ENCODE measurements around the gene KIF17.

KIF17 gene

DNA sequence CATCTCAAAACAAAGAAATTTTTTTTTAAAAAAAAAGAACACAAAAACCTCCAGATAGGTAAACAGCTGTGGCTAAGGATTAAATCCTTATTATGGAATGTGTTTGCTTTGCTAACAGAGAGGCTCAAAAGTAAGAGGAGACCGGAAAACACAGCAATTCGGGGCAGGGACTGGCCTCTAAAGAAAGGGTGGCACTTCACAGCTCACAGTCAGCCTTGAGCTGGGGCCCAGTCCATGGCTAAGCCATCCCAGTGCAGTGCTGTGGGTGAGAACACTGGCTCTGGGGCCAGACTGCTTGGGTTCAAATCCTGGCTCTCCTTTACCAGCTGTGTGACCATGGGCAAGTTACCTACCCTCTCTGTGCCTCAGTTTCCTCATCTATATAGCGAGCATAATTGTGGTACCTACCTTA, 28.2 kb downstream of the KIF17 start:
- no peak for DNase-seq
- no peak overlapping the region for H3K27ac ChIP-seq (ENCODE audit: insufficient read depth, low read length, poor library complexity, severe bottlenecking)
- no peaks in the 10 kb centered on the region for H3K4me1 ChIP-seq (ENCODE audit: control insufficient read depth, insufficient read depth, low read length, poor library complexity, severe bottlenecking)
- no peaks in the 10 kb centered on the region for H3K36me3 ChIP-seq (ENCODE audit: control insufficient read depth, insufficient read depth, low read length)
- H3K4me3 ChIP-seq (ENCODE audit: insufficient read depth, low read depth, low read length, poor library complexity, severe bottlenecking) = no peak overlapping the region
- H3K9me3 ChIP-seq (ENCODE audit: control insufficient read depth, low read length) = no peaks in the 10 kb centered on the region
- H3K27me3 ChIP-seq (replicated peaks; ENCODE audit: control insufficient read depth, insufficient read depth, low read length, poor library complexity, severe bottlenecking) = no peaks in the 10 kb centered on the region

DNA sequence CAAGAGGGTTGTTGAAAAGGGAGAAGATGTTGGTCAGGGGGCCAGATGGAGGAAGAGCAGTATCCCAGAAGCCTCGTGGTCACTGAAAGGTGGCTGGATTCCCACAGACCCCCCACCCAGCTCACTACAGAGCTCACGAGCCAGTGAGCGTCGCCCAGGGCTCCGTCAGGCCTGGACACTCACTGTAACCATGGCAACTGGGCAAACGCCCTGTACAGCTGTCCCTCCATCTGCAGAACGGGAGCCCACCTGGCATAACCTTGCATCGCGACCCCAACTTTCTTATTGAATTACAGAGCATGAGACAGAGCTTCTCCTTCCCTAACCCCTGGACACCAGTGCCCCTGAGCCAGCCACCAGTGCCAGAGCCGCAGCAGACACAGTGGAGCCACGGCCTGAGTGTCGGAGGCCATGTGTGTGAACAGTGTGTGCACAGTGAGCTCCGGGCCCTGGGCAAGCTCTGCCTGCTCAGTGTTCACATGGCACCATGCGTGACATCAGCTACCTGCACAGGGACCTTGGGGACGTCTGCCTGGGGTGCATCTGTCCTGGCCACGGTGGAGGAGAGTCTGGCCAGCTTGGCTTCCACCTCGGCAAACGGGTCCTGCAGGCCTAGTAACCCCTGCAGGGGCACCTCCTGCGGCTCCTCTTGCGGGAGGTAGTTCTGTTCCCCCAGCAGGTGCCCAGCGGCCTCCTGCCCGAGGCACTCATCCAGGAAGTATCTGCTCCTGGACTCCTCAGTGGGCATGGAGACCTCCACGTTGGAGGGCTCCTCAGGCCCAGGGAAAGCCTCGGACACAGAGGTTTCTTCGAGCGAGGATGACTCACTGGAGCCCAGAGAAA, 30.7 kb downstream of the KIF17 start:
- H3K9me3 ChIP-seq (ENCODE audit: control insufficient read depth, low read length) = no peaks in the 10 kb centered on the region
- no peak overlapping the region for H3K27ac ChIP-seq (ENCODE audit: insufficient read depth, low read length, poor library complexity, severe bottlenecking)
- H3K4me1 ChIP-seq (ENCODE audit: control insufficient read depth, insufficient read depth, low read length, poor library complexity, severe bottlenecking) = no peaks in the 10 kb centered on the region
- H3K27me3 ChIP-seq (replicated peaks; ENCODE audit: control insufficient read depth, insufficient read depth, low read length, poor library complexity, severe bottlenecking) = no peaks in the 10 kb centered on the region
- H3K36me3 ChIP-seq (ENCODE audit: control insufficient read depth, insufficient read depth, low read length) = no peaks in the 10 kb centered on the region
- DNase-seq = no peak
- no peak overlapping the region for H3K4me3 ChIP-seq (ENCODE audit: insufficient read depth, low read depth, low read length, poor library complexity, severe bottlenecking)

DNA sequence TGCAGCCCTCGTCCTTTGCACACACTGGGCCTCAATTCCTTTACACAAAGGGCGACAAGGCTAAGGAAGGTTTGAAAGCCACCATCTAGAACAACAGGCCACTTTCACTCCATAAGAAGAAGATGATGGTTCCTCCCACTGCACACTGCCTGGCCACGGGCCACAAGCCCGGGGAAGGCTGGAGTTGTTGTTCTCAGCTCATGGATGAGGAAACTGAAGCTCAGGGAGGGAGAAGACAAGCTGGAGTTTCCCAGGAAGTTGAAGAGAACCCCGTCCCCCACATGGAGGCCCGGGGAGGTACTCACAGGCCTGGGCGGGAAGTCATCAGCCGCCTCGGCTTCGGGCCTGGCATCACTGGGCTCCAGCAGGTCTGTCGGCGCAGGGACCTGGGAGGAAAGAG, 32.1 kb downstream of the KIF17 start:
- H3K27ac ChIP-seq (ENCODE audit: insufficient read depth, low read length, poor library complexity, severe bottlenecking) = no peak overlapping the region
- no peak overlapping the region for H3K4me3 ChIP-seq (ENCODE audit: insufficient read depth, low read depth, low read length, poor library complexity, severe bottlenecking)
- DNase-seq = no peak
- H3K36me3 ChIP-seq (ENCODE audit: control insufficient read depth, insufficient read depth, low read length) = no peaks in the 10 kb centered on the region
- no peaks in the 10 kb centered on the region for H3K9me3 ChIP-seq (ENCODE audit: control insufficient read depth, low read length)
- no peaks in the 10 kb centered on the region for H3K27me3 ChIP-seq (replicated peaks; ENCODE audit: control insufficient read depth, insufficient read depth, low read length, poor library complexity, severe bottlenecking)
- H3K4me1 ChIP-seq (ENCODE audit: control insufficient read depth, insufficient read depth, low read length, poor library complexity, severe bottlenecking) = no peaks in the 10 kb centered on the region

DNA sequence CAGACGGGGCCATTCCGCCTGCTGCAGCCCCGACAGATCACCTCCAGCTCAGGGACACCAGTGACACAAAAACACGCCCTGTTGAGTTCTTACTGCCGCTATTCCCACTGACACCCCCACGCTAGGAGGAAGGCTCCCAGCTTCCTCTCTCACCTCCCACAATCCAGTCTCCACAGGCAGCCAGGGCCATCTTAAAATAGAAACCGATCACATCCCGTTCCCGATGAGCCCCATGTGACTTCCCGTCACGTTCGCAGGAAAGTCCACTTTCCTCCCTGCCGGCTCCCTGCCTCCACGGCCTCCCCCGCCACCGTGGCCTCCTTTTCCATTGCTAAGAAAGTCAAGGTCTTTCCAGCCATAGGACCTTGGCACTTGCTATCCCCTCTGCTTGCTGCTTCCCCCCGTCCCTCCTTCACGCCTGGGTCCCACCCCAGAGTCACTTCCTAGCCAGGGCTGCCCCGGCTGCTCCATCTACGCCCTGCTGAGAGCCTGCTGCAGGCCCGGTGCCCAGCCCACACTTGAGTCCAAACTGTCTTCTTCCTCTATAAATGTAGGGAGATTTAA, 32.6 kb downstream of the KIF17 start:
- DNase-seq = no peak
- no peak overlapping the region for H3K4me3 ChIP-seq (ENCODE audit: insufficient read depth, low read depth, low read length, poor library complexity, severe bottlenecking)
- H3K9me3 ChIP-seq (ENCODE audit: control insufficient read depth, low read length) = no peaks in the 10 kb centered on the region
- H3K27me3 ChIP-seq (replicated peaks; ENCODE audit: control insufficient read depth, insufficient read depth, low read length, poor library complexity, severe bottlenecking) = no peaks in the 10 kb centered on the region
- no peaks in the 10 kb centered on the region for H3K36me3 ChIP-seq (ENCODE audit: control insufficient read depth, insufficient read depth, low read length)
- no peak overlapping the region for H3K27ac ChIP-seq (ENCODE audit: insufficient read depth, low read length, poor library complexity, severe bottlenecking)
- H3K4me1 ChIP-seq (ENCODE audit: control insufficient read depth, insufficient read depth, low read length, poor library complexity, severe bottlenecking) = no peaks in the 10 kb centered on the region

DNA sequence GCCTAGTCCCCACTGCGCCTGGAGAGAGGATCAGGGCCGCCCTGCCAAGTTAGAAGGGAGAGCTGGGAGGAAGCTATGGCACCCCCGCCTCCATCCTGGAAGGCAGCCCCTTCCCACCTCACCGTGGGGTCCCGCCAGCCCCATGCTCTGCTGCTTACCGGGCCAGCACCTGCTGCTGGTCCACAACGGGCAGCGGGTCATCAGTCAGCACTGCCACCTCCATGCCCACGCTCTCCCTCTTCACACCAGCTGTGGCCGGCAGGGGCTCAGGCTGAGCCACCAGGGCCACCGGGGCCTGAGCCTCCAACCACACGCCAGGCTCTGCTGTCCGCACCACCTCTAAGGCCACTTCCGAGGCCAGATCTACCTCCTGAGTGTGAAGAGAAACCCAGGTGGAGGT, 33.2 kb downstream of the KIF17 start:
- no peaks in the 10 kb centered on the region for H3K27me3 ChIP-seq (replicated peaks; ENCODE audit: control insufficient read depth, insufficient read depth, low read length, poor library complexity, severe bottlenecking)
- H3K4me1 ChIP-seq (ENCODE audit: control insufficient read depth, insufficient read depth, low read length, poor library complexity, severe bottlenecking) = no peaks in the 10 kb centered on the region
- H3K9me3 ChIP-seq (ENCODE audit: control insufficient read depth, low read length) = no peaks in the 10 kb centered on the region
- H3K36me3 ChIP-seq (ENCODE audit: control insufficient read depth, insufficient read depth, low read length) = no peaks in the 10 kb centered on the region
- no peak overlapping the region for H3K27ac ChIP-seq (ENCODE audit: insufficient read depth, low read length, poor library complexity, severe bottlenecking)
- no peak for DNase-seq
- no peak overlapping the region for H3K4me3 ChIP-seq (ENCODE audit: insufficient read depth, low read depth, low read length, poor library complexity, severe bottlenecking)

DNA sequence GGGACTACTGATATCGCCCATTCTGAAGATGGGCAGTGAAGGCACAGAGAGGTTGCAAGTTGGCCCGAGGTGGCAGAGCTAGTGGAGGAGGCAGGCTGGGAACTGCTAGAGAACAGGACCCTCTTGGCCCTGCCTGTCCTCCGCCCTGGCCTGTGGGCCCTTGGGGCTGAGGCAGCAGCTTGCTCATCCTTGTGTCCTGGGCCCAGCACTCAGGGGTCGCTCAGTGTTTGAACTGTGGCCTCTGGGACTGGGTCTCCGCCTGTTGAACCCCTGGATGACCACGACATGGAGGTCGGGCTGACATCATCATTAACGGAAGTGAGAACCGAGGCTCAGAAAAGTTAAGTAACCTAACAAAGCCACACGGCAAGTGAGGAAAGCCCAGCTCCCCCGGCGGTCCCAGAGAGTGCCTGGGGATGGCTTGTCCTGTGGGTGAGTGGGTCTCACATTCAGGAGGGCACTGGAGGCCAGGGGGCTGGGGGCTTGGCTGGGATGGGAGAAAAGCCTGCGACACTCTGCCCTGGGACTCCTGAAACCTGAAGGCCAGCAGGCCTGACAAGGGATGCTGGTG, 33.7 kb downstream of the KIF17 start:
- Histone ChIP-seq H3K9me3 (ENCODE audit: control insufficient read depth, low read length) (no peaks in the 10 kb centered on the region), H3K4me1 (ENCODE audit: control insufficient read depth, insufficient read depth, low read length, poor library complexity, severe bottlenecking) (no peaks in the 10 kb centered on the region), H3K27ac (ENCODE audit: insufficient read depth, low read length, poor library complexity, severe bottlenecking) (no peak overlapping the region), H3K4me3 (ENCODE audit: insufficient read depth, low read depth, low read length, poor library complexity, severe bottlenecking) (no peak overlapping the region), H3K36me3 (ENCODE audit: control insufficient read depth, insufficient read depth, low read length) (no peaks in the 10 kb centered on the region), H3K27me3 (replicated peaks; ENCODE audit: control insufficient read depth, insufficient read depth, low read length, poor library complexity, severe bottlenecking) (no peaks in the 10 kb centered on the region)
- DNase-seq = no peak

DNA sequence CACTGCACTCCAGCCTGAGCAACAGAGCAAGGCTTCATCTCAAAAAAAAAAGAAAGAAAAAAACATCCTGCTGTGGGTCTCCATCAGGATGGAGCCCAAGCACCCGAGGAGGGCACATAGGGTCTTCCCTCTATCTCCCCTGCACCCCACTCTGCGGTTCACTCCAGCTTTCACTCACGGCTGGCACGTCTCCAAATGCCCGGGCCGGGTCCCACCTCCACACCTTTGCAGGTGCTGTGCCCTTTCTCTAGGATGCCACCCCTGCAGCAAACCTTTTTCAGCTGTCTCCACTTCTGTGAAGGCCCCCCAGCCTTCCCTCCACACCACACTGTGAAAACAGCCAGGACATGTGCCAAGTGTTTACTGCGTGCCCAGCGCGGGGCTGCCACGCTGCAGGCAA, 34.2 kb downstream of the KIF17 start:
- no peak for DNase-seq
- H3K27ac ChIP-seq (ENCODE audit: insufficient read depth, low read length, poor library complexity, severe bottlenecking) = no peak overlapping the region
- H3K27me3 ChIP-seq (replicated peaks; ENCODE audit: control insufficient read depth, insufficient read depth, low read length, poor library complexity, severe bottlenecking) = no peaks in the 10 kb centered on the region
- no peaks in the 10 kb centered on the region for H3K36me3 ChIP-seq (ENCODE audit: control insufficient read depth, insufficient read depth, low read length)
- no peak overlapping the region for H3K4me3 ChIP-seq (ENCODE audit: insufficient read depth, low read depth, low read length, poor library complexity, severe bottlenecking)
- no peaks in the 10 kb centered on the region for H3K9me3 ChIP-seq (ENCODE audit: control insufficient read depth, low read length)
- H3K4me1 ChIP-seq (ENCODE audit: control insufficient read depth, insufficient read depth, low read length, poor library complexity, severe bottlenecking) = no peaks in the 10 kb centered on the region

DNA sequence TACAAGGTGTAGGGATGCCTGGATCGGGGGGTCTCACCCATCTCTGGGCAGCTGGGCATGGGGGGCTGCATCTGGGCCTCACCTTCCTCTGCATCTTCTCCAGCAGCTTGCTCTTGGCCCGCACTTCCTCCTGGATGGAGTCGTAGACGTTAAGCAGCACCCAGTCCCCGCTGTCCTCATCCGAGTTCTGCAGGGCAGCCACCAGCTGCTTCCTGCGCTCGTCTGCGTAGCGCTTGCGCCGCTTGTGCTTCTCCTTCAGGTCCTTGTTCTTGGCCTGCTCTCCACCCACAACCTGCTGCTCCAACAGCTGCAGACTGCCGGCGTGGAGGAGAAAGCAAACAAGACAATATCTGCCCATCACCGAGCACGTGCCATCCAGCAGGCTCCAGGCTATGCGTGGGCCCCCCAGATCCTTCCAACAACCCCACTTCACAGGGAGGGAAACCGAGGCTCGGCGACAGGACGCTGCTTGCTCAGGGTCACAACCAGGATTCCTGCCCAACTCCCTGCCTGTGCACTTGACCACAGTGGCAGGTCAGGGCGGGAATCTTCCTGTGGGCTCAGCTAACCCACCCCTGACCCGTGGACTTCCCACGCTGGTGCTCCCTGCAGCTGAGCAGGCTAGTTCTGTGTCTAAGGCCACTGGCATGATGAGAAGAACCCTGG, 35.1 kb downstream of the KIF17 start:
- Histone ChIP-seq H3K4me3 (ENCODE audit: insufficient read depth, low read depth, low read length, poor library complexity, severe bottlenecking) (no peak overlapping the region), H3K27ac (ENCODE audit: insufficient read depth, low read length, poor library complexity, severe bottlenecking) (no peak overlapping the region), H3K9me3 (ENCODE audit: control insufficient read depth, low read length) (no peaks in the 10 kb centered on the region), H3K36me3 (ENCODE audit: control insufficient read depth, insufficient read depth, low read length) (no peaks in the 10 kb centered on the region), H3K4me1 (ENCODE audit: control insufficient read depth, insufficient read depth, low read length, poor library complexity, severe bottlenecking) (no peaks in the 10 kb centered on the region), H3K27me3 (replicated peaks; ENCODE audit: control insufficient read depth, insufficient read depth, low read length, poor library complexity, severe bottlenecking) (no peaks in the 10 kb centered on the region)
- DNase-seq = no peak

DNA sequence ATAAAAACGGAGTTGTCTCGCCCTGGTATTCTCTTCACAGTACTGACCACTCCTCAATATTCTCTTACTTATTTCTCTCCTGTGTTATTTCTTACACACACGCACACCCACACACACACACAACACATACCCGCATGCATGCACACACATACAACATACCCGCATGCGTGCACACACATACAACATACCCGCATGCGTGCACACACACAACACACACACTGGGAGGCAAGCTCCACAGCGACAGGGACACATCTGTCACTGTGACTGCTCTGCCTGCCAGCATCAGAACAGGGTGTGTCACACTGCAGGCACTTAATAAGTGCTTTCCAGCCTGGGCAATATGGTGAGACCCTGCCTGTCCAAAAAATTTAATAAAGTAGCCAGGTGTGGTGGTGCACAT, 35.8 kb downstream of the KIF17 start:
- H3K9me3 ChIP-seq (ENCODE audit: control insufficient read depth, low read length) = no peaks in the 10 kb centered on the region
- H3K36me3 ChIP-seq (ENCODE audit: control insufficient read depth, insufficient read depth, low read length) = no peaks in the 10 kb centered on the region
- H3K27me3 ChIP-seq (replicated peaks; ENCODE audit: control insufficient read depth, insufficient read depth, low read length, poor library complexity, severe bottlenecking) = no peaks in the 10 kb centered on the region
- H3K27ac ChIP-seq (ENCODE audit: insufficient read depth, low read length, poor library complexity, severe bottlenecking) = no peak overlapping the region
- no peak overlapping the region for H3K4me3 ChIP-seq (ENCODE audit: insufficient read depth, low read depth, low read length, poor library complexity, severe bottlenecking)
- no peak for DNase-seq
- no peaks in the 10 kb centered on the region for H3K4me1 ChIP-seq (ENCODE audit: control insufficient read depth, insufficient read depth, low read length, poor library complexity, severe bottlenecking)

DNA sequence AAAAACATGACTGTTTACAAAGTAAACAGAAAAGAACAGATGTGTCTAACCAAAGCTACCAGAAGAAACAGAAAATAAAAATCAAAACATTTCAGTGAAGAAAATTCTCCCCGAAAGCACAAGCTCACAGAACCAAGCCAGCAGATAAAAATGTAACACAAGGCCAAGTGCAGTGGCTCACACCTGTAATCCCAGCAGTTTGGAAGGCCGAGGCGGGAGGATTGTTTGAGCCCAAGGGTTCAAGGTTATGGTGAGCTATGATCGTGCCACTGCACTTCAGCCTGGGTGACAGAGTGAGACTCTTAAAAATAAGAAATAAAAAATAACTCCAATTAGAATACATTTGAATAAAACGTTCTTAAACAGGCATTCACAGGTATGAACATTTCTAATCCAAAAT, 37.5 kb downstream of the KIF17 start:
- no peak for DNase-seq
- Histone ChIP-seq H3K27ac (ENCODE audit: insufficient read depth, low read length, poor library complexity, severe bottlenecking) (no peak overlapping the region), H3K36me3 (ENCODE audit: control insufficient read depth, insufficient read depth, low read length) (no peaks in the 10 kb centered on the region), H3K4me3 (ENCODE audit: insufficient read depth, low read depth, low read length, poor library complexity, severe bottlenecking) (no peak overlapping the region), H3K9me3 (ENCODE audit: control insufficient read depth, low read length) (no peaks in the 10 kb centered on the region), H3K4me1 (ENCODE audit: control insufficient read depth, insufficient read depth, low read length, poor library complexity, severe bottlenecking) (no peaks in the 10 kb centered on the region), H3K27me3 (replicated peaks; ENCODE audit: control insufficient read depth, insufficient read depth, low read length, poor library complexity, severe bottlenecking) (peaks cover 4% of the 10 kb centered on the region)
